GM12878 (cell line): Measurements from ENCODE around the gene ENTREP3. TPM values are rescaled to one million over a fixed set of nuclear protein-coding genes. Genes with fewer than 3 reads are reported as not detected.
A peak's percentile ranks its signal among the peaks of the same experiment; 100 is the strongest.

Experiments
- BMI1 ChIP-seq: fragments of 450-650 bp; IDR thresholded peaks from 2 replicates; pipeline ENCODE4 v1.6.1; 2016; ENCODE audit warnings: mild to moderate bottlenecking, moderate library complexity, borderline replicate concordance
- CHD2 ChIP-seq: IDR thresholded peaks from 2 replicates; pipeline ENCODE4 v1.6.1; 2011; ENCODE audit warnings: low read depth, low read length, improper control_type of control experiment, borderline replicate concordance
- CREB1 ChIP-seq: IDR thresholded peaks from 2 replicates; pipeline ENCODE4 v1.6.1; 2012; ENCODE audit warnings: low read depth, mild to moderate bottlenecking, inconsistent platforms
- E2F8 ChIP-seq: fragments of 450-650 bp; IDR thresholded peaks from 2 replicates; pipeline ENCODE4 v1.6.1; 2018; ENCODE audit warnings: mild to moderate bottlenecking, low read depth, moderate library complexity; ENCODE audit not compliant: partially characterized antibody
- IRF3 ChIP-seq: fragments of 450-650 bp; IDR thresholded peaks from 2 replicates; pipeline ENCODE4 v1.6.1; 2014; ENCODE audit warnings: mild to moderate bottlenecking
- KAT2A ChIP-seq: conservative IDR thresholded peaks from 2 replicates; pipeline ENCODE4 v1.6.1; 2011; ENCODE audit warnings: low read depth, low read length; ENCODE audit not compliant: control insufficient read depth
- NFIC ChIP-seq: IDR thresholded peaks from 2 replicates; pipeline ENCODE4 v1.6.1; 2012; ENCODE audit warnings: low read depth, mild to moderate bottlenecking, inconsistent platforms, low read length, moderate library complexity
- NR2C1 ChIP-seq: fragments of 450-650 bp; IDR thresholded peaks from 2 replicates; pipeline ENCODE4 v1.6.1; 2017; ENCODE audit warnings: antibody characterized with exemption, mild to moderate bottlenecking, moderate library complexity
- RAD21 ChIP-seq: IDR thresholded peaks from 2 replicates; pipeline ENCODE4 v1.6.1; 2011; ENCODE audit warnings: mild to moderate bottlenecking, low read depth, low read length, moderate library complexity; ENCODE audit not compliant: insufficient read depth
- REST ChIP-seq: IDR thresholded peaks from 2 replicates; pipeline ENCODE4 v1.6.1; 2012; ENCODE audit warnings: mild to moderate bottlenecking, low read depth, low read length
- SIN3A ChIP-seq: IDR thresholded peaks from 2 replicates; pipeline ENCODE4 v1.6.1; 2012; ENCODE audit warnings: low read depth, low read length, improper control_type of control experiment
- SMC3 ChIP-seq: IDR thresholded peaks from 2 replicates; pipeline ENCODE4 v1.6.1; 2011; ENCODE audit warnings: low read length, improper control_type of control experiment, borderline replicate concordance
- SREBF2 ChIP-seq: IDR thresholded peaks from 2 replicates; pipeline ENCODE4 v1.6.1; 2012; ENCODE audit warnings: mild to moderate bottlenecking, low read length
- STAT1 ChIP-seq: fragments of 450-650 bp; conservative IDR thresholded peaks from 2 replicates; pipeline ENCODE4 v1.6.1; 2014; ENCODE audit warnings: antibody characterized with exemption, mild to moderate bottlenecking
- TCF7 ChIP-seq: IDR thresholded peaks from 2 replicates; pipeline ENCODE4 v1.6.1; 2014; ENCODE audit warnings: antibody characterized with exemption, borderline replicate concordance
- ZBED1 ChIP-seq: IDR thresholded peaks from 2 replicates; pipeline ENCODE4 v1.6.1; 2016; ENCODE audit warnings: borderline replicate concordance
- ZBTB11 ChIP-seq: fragments of 450-650 bp; formaldehyde crosslinking; IDR thresholded peaks from 2 replicates; pipeline ENCODE4 v1.5.0; 2022; ENCODE audit warnings: mild to moderate bottlenecking, missing genetic modification characterization
- ZNF384 ChIP-seq: IDR thresholded peaks from 2 replicates; pipeline ENCODE4 v1.6.1; 2012; ENCODE audit warnings: low read depth, mild to moderate bottlenecking, low read length, improper control_type of control experiment, borderline replicate concordance
- ZNF622 ChIP-seq: fragments of 450-650 bp; IDR thresholded peaks from 2 replicates; pipeline ENCODE4 v1.6.1; 2017; ENCODE audit warnings: mild to moderate bottlenecking, inconsistent platforms
- polyA plus RNA-seq, 11 experiments: library from polyadenylated mRNA; depleted of rRNA in 4 of 11; unstranded in 6 of 11; stranded (reverse) in 5 of 11; fragments of >200 nt; fragmentation: Nextera tagmentation in 4 of 11; fragmentation: Illumina TruSeq in 1 of 11; extraction: Ambion mirVana in 4 of 11; extraction: Trizol in 1 of 11; gene quantifications; 1 replicate in 1 of 11; 2 replicates in 10 of 11; pipeline versions ENCODE4 v1.2.1 to v1.2.3, GENCODE V29; 2011 to 2016; ENCODE audit warnings: inconsistent platforms in 2 of 11, missing spikeins in 2 of 11, low read depth in 1 of 11
- total RNA-seq, 4 experiments: library from RNA; depleted of rRNA in 3 of 4; stranded (reverse); fragments of >200 nt in 3 of 4; fragmentation: Illumina TruSeq in 1 of 4; extraction: Trizol in 1 of 4; gene quantifications; 2 replicates each; pipeline versions ENCODE4 v1.2.1 to v1.2.3, GENCODE V29; 2013 to 2021

ENTREP3 gene
- total and polyA plus RNA-seq, 10 of the 15 experiments (the other 5 are each of a cell fraction or from before 2014, with no cell fraction given), result 1.7 to 31.8 (median 3.9) TPM

GRCh38 chr1:155273343-155274245 lies 18.3 kb upstream of the ENTREP3 start, which contains the start of gene CLK2 (continued):
- TF ChIP-seq E2F8 (peak; percentile 57), BMI1 (no peak), SMC3 (no peak), REST (no peak), RAD21 (no peak), CREB1 (peak; percentile 78), TCF7 (no peak), ZNF622 (no peak), NR2C1 (no peak; the same call in 1 of the 2 replicates), ZNF384 (peak; percentile 14; the same call in 1 of the 2 replicates), IRF3 (no peak), ZBED1 (no peak), STAT1 (no peak), SREBF2 (no peak), SIN3A (peak; percentile 87; the same call in 1 of the 2 replicates), KAT2A (no peak), CHD2 (0 out of 2 replicates have a peak, but pooled peaks have one; percentile 39), NFIC (no peak), ZBTB11 (no peak)
